Mesenchymal stem cell (in vitro differentiated cells and primary cell): ENCODE data around the gene CHST4.

ENCODE experiments used
- DNase-seq: peaks from one replicate; pipeline ENCODE4 v3.0.0-alpha.2; 2013
- H2AFZ ChIP-seq: one replicate; pipeline ENCODE4 v1.6.1; 2013; ENCODE audit warnings: low read depth, mild to moderate bottlenecking, control low read depth, inconsistent platforms, low read length, moderate library complexity
- H2AK5ac ChIP-seq: 2 replicates; pipeline ENCODE4 v1.6.1; 2013; ENCODE audit warnings: low read length, moderate library complexity, mild to moderate bottlenecking, inconsistent platforms; ENCODE audit not compliant: severe bottlenecking
- H2BK120ac ChIP-seq: one replicate; pipeline ENCODE4 v1.6.1; 2013; ENCODE audit warnings: low read depth, mild to moderate bottlenecking, inconsistent platforms, low read length, moderate library complexity
- H2BK12ac ChIP-seq, 2 experiments: one replicate each; pipeline ENCODE4 v1.6.1; 2013; ENCODE audit warnings: inconsistent platforms in 2 of 2, low read length in 2 of 2, mild to moderate bottlenecking in 2 of 2, moderate library complexity in 2 of 2, control low read depth in 1 of 2
- H2BK15ac ChIP-seq: one replicate; pipeline ENCODE4 v1.6.1; 2013; ENCODE audit warnings: mild to moderate bottlenecking, low read depth, inconsistent platforms; ENCODE audit not compliant: poor library complexity, severe bottlenecking
- H2BK5ac ChIP-seq: 2 replicates; pipeline ENCODE4 v1.6.1; 2013; ENCODE audit warnings: low read depth, mild to moderate bottlenecking, low read length, control low read depth, inconsistent platforms; ENCODE audit not compliant: poor library complexity, severe bottlenecking
- H3K14ac ChIP-seq, 2 experiments: one replicate each; pipeline ENCODE4 v1.6.1; 2013; ENCODE audit warnings: inconsistent platforms in 2 of 2, low read length in 2 of 2, control low read depth in 1 of 2, mild to moderate bottlenecking in 1 of 2, moderate library complexity in 1 of 2
- H3K18ac ChIP-seq, 2 experiments: one replicate each; pipeline ENCODE4 v1.6.1; 2013; ENCODE audit warnings: inconsistent platforms in 2 of 2, low read length in 2 of 2, control low read depth in 1 of 2, low read depth in 1 of 2, mild to moderate bottlenecking in 1 of 2
- H3K23ac ChIP-seq, 2 experiments: one replicate each; pipeline ENCODE4 v1.6.1; 2013; ENCODE audit warnings: inconsistent platforms in 2 of 2, low read length in 2 of 2, mild to moderate bottlenecking in 2 of 2, moderate library complexity in 2 of 2, control low read depth in 1 of 2
- H3K27ac ChIP-seq: 2 replicates; pipeline ENCODE4 v1.5.1; 2013; ENCODE audit warnings: mild to moderate bottlenecking, moderate library complexity, low read length, control low read depth, inconsistent platforms; ENCODE audit not compliant: poor library complexity, severe bottlenecking
- H3K27me3 ChIP-seq, 2 experiments: 2 replicates each; pipeline versions ENCODE4 v1.6.1 to v1.7.0; 2013; ENCODE audit warnings: low read length in 2 of 2, mild to moderate bottlenecking in 2 of 2, moderate library complexity in 2 of 2, control low read depth in 1 of 2, inconsistent platforms in 1 of 2; ENCODE audit not compliant: control insufficient read depth in 1 of 2, insufficient read depth in 1 of 2
- H3K36me3 ChIP-seq, 2 experiments: 2 replicates each; pipeline versions ENCODE4 v1.6.1 to v1.7.0; 2013; ENCODE audit warnings: low read length in 2 of 2, control low read depth in 1 of 2, inconsistent platforms in 1 of 2, low read depth in 1 of 2, mild to moderate bottlenecking in 1 of 2; ENCODE audit not compliant: insufficient read depth in 2 of 2, control insufficient read depth in 1 of 2
- H3K4ac ChIP-seq, 2 experiments: one replicate each; pipeline ENCODE4 v1.6.1; 2013; ENCODE audit warnings: inconsistent platforms in 2 of 2, low read length in 2 of 2, mild to moderate bottlenecking in 2 of 2, moderate library complexity in 2 of 2, control low read depth in 1 of 2, low read depth in 1 of 2
- H3K4me1 ChIP-seq: 2 replicates; pipeline ENCODE4 v1.6.1; 2013; ENCODE audit warnings: low read depth, low read length, control low read depth; ENCODE audit not compliant: control insufficient read depth, insufficient read depth
- H3K4me2 ChIP-seq: 2 replicates; pipeline ENCODE4 v1.6.1; 2013; ENCODE audit warnings: low read length, mild to moderate bottlenecking, inconsistent platforms; ENCODE audit not compliant: poor library complexity, severe bottlenecking
- H3K4me3 ChIP-seq, 2 experiments: 2 replicates each; pipeline versions ENCODE4 v1.5.1 to v1.7.0; 2013; ENCODE audit warnings: low read length in 2 of 2, mild to moderate bottlenecking in 2 of 2, control low read depth in 1 of 2, low read depth in 1 of 2; ENCODE audit not compliant: insufficient read depth in 1 of 2
- H3K79me1 ChIP-seq: replicated peaks from 2 replicates; pipeline ENCODE4 v1.6.1; 2013; ENCODE audit warnings: mild to moderate bottlenecking, control low read depth, low read length, inconsistent platforms; ENCODE audit not compliant: poor library complexity, severe bottlenecking
- H3K9ac ChIP-seq: 2 replicates; pipeline ENCODE4 v1.7.0; 2013; ENCODE audit warnings: mild to moderate bottlenecking, low read length, moderate library complexity
- H3K9me3 ChIP-seq: 2 replicates; pipeline ENCODE4 v1.7.0; 2013; ENCODE audit warnings: mild to moderate bottlenecking, low read length; ENCODE audit not compliant: control insufficient read depth
- H4K8ac ChIP-seq: one replicate; pipeline ENCODE4 v1.6.1; 2013; ENCODE audit warnings: inconsistent platforms, mild to moderate bottlenecking, low read length, moderate library complexity
- H4K91ac ChIP-seq: one replicate; pipeline ENCODE4 v1.6.1; 2013; ENCODE audit warnings: mild to moderate bottlenecking, low read length, inconsistent platforms
- WGBS: methylation state at CpG from one replicate; pipeline ENCODE4 v1.1.7; 2013; ENCODE audit warnings: mixed read lengths; 5-methylcytosine and 5-hydroxymethylcytosine counted together

CHST4 gene

GRCh38 chr16:71562552-71562951 is 36.3 kb downstream of the CHST4 start:
- Histone ChIP-seq H2BK5ac (no peak overlapping the region), H2AFZ (no peak overlapping the region), H2AK5ac (no peak overlapping the region), H3K23ac (no peak overlapping the region), H3K9me3 (no peaks in the 10 kb centered on the region), H4K8ac (no peak overlapping the region), H2BK12ac (no peak overlapping the region), H3K79me1 (peaks cover 1% of the 10 kb centered on the region), H3K4ac (no peak overlapping the region), H3K9ac (no peak overlapping the region), H3K4me1 (peaks cover 3% of the 10 kb centered on the region), H3K4me2 (no peak overlapping the region), H3K27ac (no peak overlapping the region), H3K14ac (no peak overlapping the region), H3K36me3 (no peaks in the 10 kb centered on the region), H3K4me3 (no peak overlapping the region), H3K18ac (no peak overlapping the region), H2BK15ac (no peak overlapping the region), H3K27me3 (peaks cover 0 to 3% of the 10 kb centered on the region in 2 experiments), H2BK120ac (no peak overlapping the region), H4K91ac (no peak overlapping the region)
- WGBS, result no CpG with 5 or more reads among the region's 1 CpG
- DNase-seq, result no peak

- H3K9me3 ChIP-seq, result no peaks in the 10 kb centered on the region
These were observed 38.2 kb downstream of the CHST4 start for GRCh38 chr16:71564335-71564967.

GRCh38 chr16:71565812-71566700 is 39.8 kb downstream of the CHST4 start:
- peaks cover 1% of the 10 kb centered on the region for H3K79me1 ChIP-seq
- H3K23ac ChIP-seq, result no peak overlapping the region
- no peak overlapping the region for H3K14ac ChIP-seq
- no peak overlapping the region for H3K27ac ChIP-seq
- no peak for DNase-seq
- no peak overlapping the region for H2BK15ac ChIP-seq
- H3K27me3 ChIP-seq, result peaks cover 0 to 3% of the 10 kb centered on the region in 2 experiments
- H2BK12ac ChIP-seq, result no peak overlapping the region
- no peak overlapping the region for H4K8ac ChIP-seq
- 98% methylated on average over 8 of the region's 9 CpGs for WGBS
- H2BK5ac ChIP-seq, result no peak overlapping the region
- H3K4me2 ChIP-seq, result no peak overlapping the region
- no peaks in the 10 kb centered on the region for H3K36me3 ChIP-seq
- no peak overlapping the region for H4K91ac ChIP-seq
- peak overlapping the region in 1 of 2 experiments; percentile 93 for H3K4me3 ChIP-seq
- H3K18ac ChIP-seq, result no peak overlapping the region
- H3K9me3 ChIP-seq, result no peaks in the 10 kb centered on the region
- peak overlapping the region; percentile 94 for H3K9ac ChIP-seq
- H3K4me1 ChIP-seq, result peaks cover 3% of the 10 kb centered on the region
- no peak overlapping the region for H2BK120ac ChIP-seq
- H2AFZ ChIP-seq, result no peak overlapping the region
- H3K4ac ChIP-seq, result no peak overlapping the region
- no peak overlapping the region for H2AK5ac ChIP-seq

More at GRCh38 chr16:71564335-71564967, 38.2 kb downstream of the CHST4 start:
- Histone ChIP-seq H3K9ac (peak overlapping the region; percentile 94), H2BK120ac (no peak overlapping the region), H3K27me3 (peaks cover 0 to 3% of the 10 kb centered on the region in 2 experiments), H3K14ac (no peak overlapping the region), H4K91ac (no peak overlapping the region), H3K23ac (no peak overlapping the region), H3K36me3 (no peaks in the 10 kb centered on the region), H3K27ac (no peak overlapping the region), H3K4me2 (peak overlapping the region; percentile 88), H4K8ac (no peak overlapping the region), H3K18ac (peak overlapping the region in 1 of 2 experiments; percentile 34), H2AFZ (peak overlapping the region; percentile 66), H2BK5ac (no peak overlapping the region), H3K4me1 (peaks cover 3% of the 10 kb centered on the region), H2BK12ac (no peak overlapping the region), H3K4me3 (peak overlapping the region; percentile 66 to 93), H3K4ac (peak overlapping the region in 1 of 2 experiments; percentile 2), H2AK5ac (no peak overlapping the region), H3K79me1 (peaks cover 1% of the 10 kb centered on the region), H2BK15ac (no peak overlapping the region)
- no peak for DNase-seq
- WGBS, result 23% methylated on average over 18 of the region's 19 CpGs

DNA sequence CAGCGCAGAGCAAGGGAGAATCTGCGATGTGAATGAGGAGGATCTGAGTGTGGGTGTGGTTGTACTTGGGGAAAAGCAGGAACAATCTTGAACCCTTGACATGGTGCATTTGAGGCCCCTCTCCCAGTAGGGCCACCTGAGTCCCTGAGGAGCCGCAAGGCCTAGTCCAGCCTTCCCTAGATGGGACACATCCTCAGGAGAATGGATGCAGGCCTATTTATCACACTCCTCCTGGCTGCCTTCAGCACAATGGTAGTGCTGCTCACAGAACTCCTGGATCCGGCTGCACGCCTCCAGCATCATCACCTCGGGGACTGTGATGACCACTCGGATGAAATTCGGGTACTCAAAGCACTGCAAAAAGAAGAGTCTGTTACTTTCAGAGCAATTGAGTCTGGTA is 41.7 kb downstream of the CHST4 start:
- Histone ChIP-seq H2AK5ac (no peak overlapping the region), H2BK15ac (no peak overlapping the region), H3K4ac (no peak overlapping the region), H2BK12ac (no peak overlapping the region), H3K4me1 (peaks cover 3% of the 10 kb centered on the region), H4K91ac (no peak overlapping the region), H2BK5ac (no peak overlapping the region), H4K8ac (no peak overlapping the region), H3K4me2 (no peak overlapping the region), H2BK120ac (no peak overlapping the region), H3K18ac (no peak overlapping the region), H3K27me3 (peaks cover 2 to 3% of the 10 kb centered on the region in 2 experiments), H3K14ac (no peak overlapping the region), H3K9ac (no peak overlapping the region), H3K23ac (no peak overlapping the region), H3K36me3 (no peaks in the 10 kb centered on the region), H3K9me3 (no peaks in the 10 kb centered on the region), H2AFZ (no peak overlapping the region), H3K4me3 (no peak overlapping the region), H3K27ac (no peak overlapping the region), H3K79me1 (peaks cover 1% of the 10 kb centered on the region)
- WGBS, result 94% methylated on average over 8 of the region's 8 CpGs
- no peak for DNase-seq
